ENCODE results near the gene EPSTI1. TPM values are rescaled to one million over a fixed set of nuclear protein-coding genes. Genes with fewer than 3 reads are reported as not detected.

EPSTI1 gene
- total RNA-seq, 2 experiments from 2014 or later: 30.7 to 32.0 TPM

- peaks cover 9% of the 10 kb centered on the region for H3K36me3 Mint-ChIP-seq (ENCODE audit: low read depth)
These were observed 1.5 kb downstream of the EPSTI1 start for GRCh38 chr13:42990291-42991232.

GRCh38 chr13:42986176-42986574 is 5.9 kb downstream of the EPSTI1 start:
- intact Hi-C loops (cut with DNase I, micrococcal nuclease): no loop called here
- Mint-ChIP-seq H3K27me3 (no peaks in the 10 kb centered on the region), H3K4me3 (no peak overlapping the region), H3K27ac (no peak overlapping the region), H3K36me3 (ENCODE audit: low read depth) (peaks cover 9% of the 10 kb centered on the region), H3K9me3 (ENCODE audit: low read depth) (no peaks in the 10 kb centered on the region), H3K4me1 (peaks cover 39% of the 10 kb centered on the region)
- CTCF ChIA-PET: interaction anchor here (1.6 kb wide), 1 partner anchor 16 kb away, joined by 7 read pairs; no protein-coding TSS in a partner anchor
- ATAC-seq (no peak), DNase-seq (no peak)
- POLR2A ChIA-PET: no interaction called here

More at GRCh38 chr13:42990291-42991232, 1.5 kb downstream of the EPSTI1 start:
- ChIA-PET POLR2A (interaction anchor here (0.7 to 1.9 kb wide), 3 partner anchors 33 to 1275 kb away, joined by 3 to 8 read pairs (median 3); partner anchors contain the start of gene DNAJC15), CTCF (interaction anchor here (0.6 to 1.2 kb wide), 6 partner anchors 9 to 729 kb away, joined by 3 to 6 read pairs (median 4); no protein-coding TSS in a partner anchor)
- intact Hi-C loops (cut with DNase I, micrococcal nuclease): loop anchor here (2.0 to 5.0 kb wide), 5 partner anchors 64 to 1523 kb away; no protein-coding TSS in a partner anchor
- ATAC-seq (no peak), DNase-seq (no peak)
- Mint-ChIP-seq H3K27me3 (no peaks in the 10 kb centered on the region), H3K9me3 (ENCODE audit: low read depth) (no peaks in the 10 kb centered on the region), H3K27ac (peak overlapping the region; percentile 99), H3K4me3 (peak overlapping the region; percentile 84), H3K4me1 (peaks cover 33% of the 10 kb centered on the region)

- DNase-seq: no peak
- no peak overlapping the region for H3K4me3 Mint-ChIP-seq
- intact Hi-C loops (cut with DNase I, micrococcal nuclease): no loop called here
- no peaks in the 10 kb centered on the region for H3K27me3 Mint-ChIP-seq
- ATAC-seq: peak; percentile 39
- CTCF ChIA-PET: interaction anchor here (0.9 to 1.6 kb wide), 2 partner anchors 9 to 16 kb away, joined by 3 to 7 read pairs; no protein-coding TSS in a partner anchor
- no peaks in the 10 kb centered on the region for H3K9me3 Mint-ChIP-seq (ENCODE audit: low read depth)
- peaks cover 8% of the 10 kb centered on the region for H3K36me3 Mint-ChIP-seq (ENCODE audit: low read depth)
- no peak overlapping the region for H3K27ac Mint-ChIP-seq
- POLR2A ChIA-PET: no interaction called here
- peaks cover 37% of the 10 kb centered on the region for H3K4me1 Mint-ChIP-seq
These were observed 6.5 kb downstream of the EPSTI1 start for GRCh38 chr13:42985312-42986175.

GRCh38 chr13:42984691-42985090 is 7.3 kb downstream of the EPSTI1 start:
- Mint-ChIP-seq H3K4me1 (peaks cover 31% of the 10 kb centered on the region), H3K4me3 (no peak overlapping the region), H3K36me3 (ENCODE audit: low read depth) (peaks cover 8% of the 10 kb centered on the region), H3K9me3 (ENCODE audit: low read depth) (no peaks in the 10 kb centered on the region), H3K27ac (no peak overlapping the region), H3K27me3 (no peaks in the 10 kb centered on the region)
- intact Hi-C loops (cut with DNase I, micrococcal nuclease): no loop called here
- ATAC-seq (no peak), DNase-seq (no peak)
- CTCF ChIA-PET: interaction anchor here (0.9 to 1.6 kb wide), 2 partner anchors 9 to 15 kb away, joined by 3 to 7 read pairs; no protein-coding TSS in a partner anchor
- POLR2A ChIA-PET: interaction anchor here (0.6 kb wide), 1 partner anchor 58 kb away, joined by 3 read pairs; no protein-coding TSS in a partner anchor

- ATAC-seq: no peak
- no peaks in the 10 kb centered on the region for H3K27me3 Mint-ChIP-seq
- DNase-seq: no peak
- H3K4me3 Mint-ChIP-seq: no peak overlapping the region
- CTCF ChIA-PET: no interaction called here
- peaks cover 27% of the 10 kb centered on the region for H3K4me1 Mint-ChIP-seq
- intact Hi-C loops (cut with DNase I, micrococcal nuclease): no loop called here
- POLR2A ChIA-PET: no interaction called here
- peaks cover 8% of the 10 kb centered on the region for H3K36me3 Mint-ChIP-seq (ENCODE audit: low read depth)
- no peaks in the 10 kb centered on the region for H3K9me3 Mint-ChIP-seq (ENCODE audit: low read depth)
- no peak overlapping the region for H3K27ac Mint-ChIP-seq
These were observed 8.0 kb downstream of the EPSTI1 start for GRCh38 chr13:42984026-42984425.

GRCh38 chr13:42981853-42982252 is 10.2 kb downstream of the EPSTI1 start:
- DNase-seq (no peak), ATAC-seq (no peak)
- ChIA-PET CTCF (interaction anchor here (1.4 kb wide), 1 partner anchor 10 kb away, joined by 5 read pairs; no protein-coding TSS in a partner anchor), POLR2A (no interaction called here)
- Mint-ChIP-seq H3K4me3 (no peak overlapping the region), H3K9me3 (ENCODE audit: low read depth) (peaks cover 4% of the 10 kb centered on the region), H3K4me1 (peaks cover 31% of the 10 kb centered on the region), H3K36me3 (ENCODE audit: low read depth) (peaks cover 13% of the 10 kb centered on the region), H3K27me3 (no peaks in the 10 kb centered on the region), H3K27ac (no peak overlapping the region)
- intact Hi-C loops (cut with DNase I, micrococcal nuclease): no loop called here

GRCh38 chr13:42981317-42981716 is 10.7 kb downstream of the EPSTI1 start:
- Mint-ChIP-seq H3K27me3 (no peaks in the 10 kb centered on the region), H3K4me3 (no peak overlapping the region), H3K4me1 (peaks cover 31% of the 10 kb centered on the region), H3K9me3 (ENCODE audit: low read depth) (peaks cover 4% of the 10 kb centered on the region), H3K36me3 (ENCODE audit: low read depth) (peaks cover 13% of the 10 kb centered on the region), H3K27ac (no peak overlapping the region)
- no peak for ATAC-seq
- POLR2A ChIA-PET: no interaction called here
- no peak for DNase-seq
- CTCF ChIA-PET: interaction anchor here (1.0 kb wide), 1 partner anchor 9 kb away, joined by 3 read pairs; no protein-coding TSS in a partner anchor
- intact Hi-C loops (cut with DNase I, micrococcal nuclease): no loop called here

GRCh38 chr13:42977219-42977659 is 14.8 kb downstream of the EPSTI1 start:
- POLR2A ChIA-PET: no interaction called here
- peaks cover 18% of the 10 kb centered on the region for H3K36me3 Mint-ChIP-seq (ENCODE audit: low read depth)

GRCh38 chr13:42976066-42976465 is 16.0 kb downstream of the EPSTI1 start:
- Mint-ChIP-seq H3K36me3 (ENCODE audit: low read depth) (peaks cover 19% of the 10 kb centered on the region), H3K4me3 (no peak overlapping the region), H3K27me3 (no peaks in the 10 kb centered on the region), H3K27ac (no peak overlapping the region), H3K9me3 (ENCODE audit: low read depth) (peaks cover 4% of the 10 kb centered on the region), H3K4me1 (peaks cover 25% of the 10 kb centered on the region)
- DNase-seq (no peak), ATAC-seq (no peak)
- intact Hi-C loops (cut with DNase I, micrococcal nuclease): loop anchor here in 1 of 2 experiments (10.0 kb wide), 1 partner anchor 329 kb away; no protein-coding TSS in a partner anchor
- ChIA-PET CTCF (interaction anchor here (0.7 kb wide), 1 partner anchor 9 kb away, joined by 3 read pairs; no protein-coding TSS in a partner anchor), POLR2A (no interaction called here)

More at GRCh38 chr13:42977219-42977659, 14.8 kb downstream of the EPSTI1 start:
- Mint-ChIP-seq H3K4me3 (no peak overlapping the region), H3K27ac (peak overlapping the region; percentile 33), H3K4me1 (peaks cover 18% of the 10 kb centered on the region), H3K9me3 (ENCODE audit: low read depth) (peaks cover 4% of the 10 kb centered on the region), H3K27me3 (no peaks in the 10 kb centered on the region)
- ATAC-seq (no peak), DNase-seq (no peak)
- CTCF ChIA-PET: no interaction called here
- intact Hi-C loops (cut with DNase I, micrococcal nuclease): loop anchor here in 1 of 2 experiments (10.0 kb wide), 1 partner anchor 328 kb away; no protein-coding TSS in a partner anchor

- ChIA-PET CTCF (interaction anchor here (0.9 to 2.6 kb wide), 5 partner anchors 9 to 900 kb away, joined by 3 to 13 read pairs (median 3); no protein-coding TSS in a partner anchor), POLR2A (no interaction called here)
- Mint-ChIP-seq H3K27me3 (no peaks in the 10 kb centered on the region), H3K36me3 (ENCODE audit: low read depth) (peaks cover 14% of the 10 kb centered on the region), H3K9me3 (ENCODE audit: low read depth) (peaks cover 4% of the 10 kb centered on the region), H3K4me3 (no peak overlapping the region), H3K27ac (no peak overlapping the region), H3K4me1 (peaks cover 35% of the 10 kb centered on the region)
- no peak for DNase-seq
- intact Hi-C loops (cut with DNase I, micrococcal nuclease): loop anchor here (5.0 to 10.0 kb wide), 3 partner anchors 49 to 829 kb away; partner anchors contain the start of gene DNAJC15 (in 1 of the 2)
- ATAC-seq: no peak
These were observed 18.5 kb downstream of the EPSTI1 start for GRCh38 chr13:42973581-42973980.
